ENCODE results near the gene CASP2. TPM values are rescaled to one million over a fixed set of nuclear protein-coding genes. Genes with fewer than 3 reads are reported as not detected.
A peak's percentile ranks its signal among the peaks of the same experiment; 100 is the strongest.

Gene CASP2
- total and polyA plus RNA-seq, 2 of the 8 experiments (the other 6 are each of a cell fraction or from before 2014, with no cell fraction given) = 23.7 to 35.3 TPM

- H4K5ac ChIP-seq (ENCODE audit: insufficient read length, low read depth, low read length) = no peak overlapping the region
- no peak overlapping the region for H2BK20ac ChIP-seq (ENCODE audit: low read length)
- H2AFZ ChIP-seq (ENCODE audit: low read length) = no peak overlapping the region
- no peak overlapping the region for H3K18ac ChIP-seq (ENCODE audit: extremely low read depth, low read length)
- FAIRE-seq = no peak
- DNase-seq (ENCODE audit: low read depth in 1 of 2, low spot score in 2 of 2) = no peak
- H3K4me1 ChIP-seq (replicated peaks in 1 of 4; ENCODE audit: control insufficient read depth in 3 of 4, insufficient read depth in 4 of 4, low read length in 3 of 4) = peaks cover 9 to 12% (median 10%) of the 10 kb centered on the region in 4 experiments
- 55% methylated on average over 4 of the region's 4 CpGs; no CpG with 5 or more reads in 1 of the 2 experiments for WGBS, 2 experiments (ENCODE audit: extremely low coverage in 1 of 2, insufficient coverage in 1 of 2, insufficient read length in 1 of 2, insufficient replicate concordance in 2 of 2, low coverage in 1 of 2, low lambda C conversion rate in 2 of 2, missing lambda C conversion rate in 1 of 2)
- H4K20me1 ChIP-seq (replicated peaks in 1 of 2; ENCODE audit: control insufficient read depth in 1 of 2, insufficient read depth in 2 of 2, low read length in 2 of 2) = no peaks in the 10 kb centered on the region
- H2BK120ac ChIP-seq (replicated peaks; ENCODE audit: low read depth, low read length) = no peak overlapping the region
- H2BK5ac ChIP-seq (ENCODE audit: low read depth, low read length) = no peak overlapping the region
- no peaks in the 10 kb centered on the region for H3K79me1 ChIP-seq (ENCODE audit: low read depth, low read length)
- no peak overlapping the region for H2BK15ac ChIP-seq (ENCODE audit: low read length)
- H3K9me3 ChIP-seq (ENCODE audit: insufficient read depth in 2 of 2, low read depth in 1 of 2, low read length in 1 of 2) = peaks cover 6 to 13% of the 10 kb centered on the region in 2 experiments
- H3K4me3 ChIP-seq (ENCODE audit: extremely low read depth in 1 of 4, insufficient read depth in 2 of 4, low read depth in 3 of 4, low read length in 4 of 4) = no peak overlapping the region
- H3K4ac ChIP-seq (replicated peaks; ENCODE audit: insufficient read length, low read depth, low read length) = no peak overlapping the region
- peaks cover 4% of the 10 kb centered on the region; the same call in 1 of the 2 replicates for H3K23me2 ChIP-seq (ENCODE audit: low read depth, low read length)
- H3K36me3 ChIP-seq (ENCODE audit: control insufficient read depth in 2 of 4, insufficient read depth in 4 of 4, low read length in 3 of 4) = peaks cover 0 to 6% (median 0%) of the 10 kb centered on the region in 4 experiments; a peak in 2 of 8 replicates
- no peak overlapping the region for H4K8ac ChIP-seq (ENCODE audit: extremely low read depth, insufficient read depth, low read length)
- ChIA-PET CTCF (ENCODE audit: partially characterized antibody) (interaction anchor here (0.7 to 1.7 kb wide), 10 partner anchors 9 to 110 kb away, joined by 3 to 9 read pairs (median 3); partner anchors contain the start of gene GSTK1), POLR2A (ENCODE audit: partially characterized antibody) (interaction anchor here (1.2 kb wide), 1 partner anchor 20 kb away, joined by 3 read pairs; the partner anchor contains the start of gene GSTK1)
- H3K4me2 ChIP-seq (ENCODE audit: insufficient read depth in 1 of 2, low read depth in 2 of 2, low read length in 2 of 2) = peak overlapping the region; percentile 9 to 17; a peak in 3 of 4 replicates
- H3K56ac ChIP-seq (replicated peaks; ENCODE audit: insufficient read length, low read depth, low read length) = no peak overlapping the region
- H4K91ac ChIP-seq (replicated peaks; ENCODE audit: insufficient read length, low read length) = no peak overlapping the region
- H2AK5ac ChIP-seq (ENCODE audit: low read depth, low read length) = no peak overlapping the region
- H3K9ac ChIP-seq (replicated peaks in 1 of 4; ENCODE audit: extremely low read depth in 1 of 4, low read depth in 3 of 4, low read length in 3 of 4) = no peak overlapping the region
- H3K27me3 ChIP-seq (replicated peaks in 1 of 4; ENCODE audit: control insufficient read depth in 3 of 4, extremely low read depth in 1 of 4, insufficient read depth in 3 of 4, low read length in 3 of 4) = peaks cover 10 to 21% (median 20%) of the 10 kb centered on the region in 4 experiments
- no peak overlapping the region for H3K14ac ChIP-seq (ENCODE audit: insufficient read length)
- H2BK12ac ChIP-seq (ENCODE audit: low read depth, low read length) = no peak overlapping the region
- H3K27ac ChIP-seq (ENCODE audit: low read depth, low read length) = no peak overlapping the region
- no peak overlapping the region for H3K23ac ChIP-seq (ENCODE audit: insufficient read length)
- no peaks in the 10 kb centered on the region for H3K79me2 ChIP-seq (ENCODE audit: control insufficient read depth in 1 of 2, insufficient read depth in 2 of 2, low read length in 2 of 2)
- TF ChIP-seq CTCF (IDR thresholded peaks at IDR 0.05; ENCODE audit: control extremely low read depth in 1 of 3, insufficient read depth in 1 of 3, low read depth in 1 of 3, low read length in 3 of 3) (no peak), RXRA (IDR thresholded peaks at IDR 0.05; ENCODE audit: insufficient read depth, low read depth, low read length) (no peak), JUN (IDR thresholded peaks at IDR 0.05; ENCODE audit: low read depth, low read length) (no peak), ATF2 (IDR thresholded peaks at IDR 0.05; ENCODE audit: low read length) (no peak), TAF7 (optimal IDR thresholded peaks at IDR 0.05; ENCODE audit: borderline replicate concordance, low read depth, low read length) (no peak), SAP30 (IDR thresholded peaks at IDR 0.05; ENCODE audit: insufficient read depth, insufficient replicate concordance, low read length) (no peak), GTF2F1 (IDR thresholded peaks at IDR 0.05; ENCODE audit: borderline replicate concordance, low read depth, low read length) (no peak), JUND (IDR thresholded peaks at IDR 0.05; ENCODE audit: low read length) (no peak), MAFK (IDR thresholded peaks at IDR 0.05; ENCODE audit: low read depth, low read length) (no peak)
Observed at GRCh38 chr7:143283381-143283780, 4.8 kb upstream of the CASP2 start.

All from H1 (cell line).